PC-3 (cell line): ENCODE results near the gene CBLL2.

ENCODE experiments used
- EZH2 ChIP-seq: fragments of 300-600 bp; sonication (generic); IDR thresholded peaks from one replicate; pipeline ENCODE4 v1.6.1; 2017; ENCODE audit warnings: antibody characterized with exemption, mild to moderate bottlenecking, low read length; ENCODE audit not compliant: unreplicated experiment
- TF ChIP-seq, protein P1 (sequence below): fragments of 300-600 bp; sonication (generic); conservative IDR thresholded peaks from 2 replicates; pipeline ENCODE4 v1.5.1; 2017; ENCODE audit warnings: antibody characterized with exemption, low read depth, mild to moderate bottlenecking, low read length

DNA sequence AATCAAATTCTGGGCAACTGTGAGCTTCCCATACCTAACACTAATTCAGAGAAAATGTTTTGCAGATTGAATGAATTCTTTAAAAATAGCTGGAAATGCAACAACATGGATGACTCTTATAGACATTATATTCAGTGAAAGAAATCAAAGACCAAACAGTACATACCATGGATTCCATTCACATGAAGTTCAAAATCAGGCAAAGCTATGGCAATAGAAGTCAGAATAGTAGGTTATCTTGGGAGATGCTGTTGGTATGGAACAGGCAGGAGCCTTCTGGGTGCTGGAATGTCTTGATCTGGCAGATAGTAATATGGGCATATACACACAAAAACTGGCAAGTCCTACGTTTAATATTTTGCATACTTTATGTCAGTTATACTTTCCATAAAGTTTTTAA is 25.5 kb upstream of the CBLL2 start:
- TF ChIP-seq, protein P1, sequence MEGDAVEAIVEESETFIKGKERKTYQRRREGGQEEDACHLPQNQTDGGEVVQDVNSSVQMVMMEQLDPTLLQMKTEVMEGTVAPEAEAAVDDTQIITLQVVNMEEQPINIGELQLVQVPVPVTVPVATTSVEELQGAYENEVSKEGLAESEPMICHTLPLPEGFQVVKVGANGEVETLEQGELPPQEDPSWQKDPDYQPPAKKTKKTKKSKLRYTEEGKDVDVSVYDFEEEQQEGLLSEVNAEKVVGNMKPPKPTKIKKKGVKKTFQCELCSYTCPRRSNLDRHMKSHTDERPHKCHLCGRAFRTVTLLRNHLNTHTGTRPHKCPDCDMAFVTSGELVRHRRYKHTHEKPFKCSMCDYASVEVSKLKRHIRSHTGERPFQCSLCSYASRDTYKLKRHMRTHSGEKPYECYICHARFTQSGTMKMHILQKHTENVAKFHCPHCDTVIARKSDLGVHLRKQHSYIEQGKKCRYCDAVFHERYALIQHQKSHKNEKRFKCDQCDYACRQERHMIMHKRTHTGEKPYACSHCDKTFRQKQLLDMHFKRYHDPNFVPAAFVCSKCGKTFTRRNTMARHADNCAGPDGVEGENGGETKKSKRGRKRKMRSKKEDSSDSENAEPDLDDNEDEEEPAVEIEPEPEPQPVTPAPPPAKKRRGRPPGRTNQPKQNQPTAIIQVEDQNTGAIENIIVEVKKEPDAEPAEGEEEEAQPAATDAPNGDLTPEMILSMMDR: no peak
- TF ChIP-seq EZH2: no peak
